Raji (cell line): ENCODE results near the gene BICDL1.
A peak's percentile ranks its signal among the peaks of the same experiment; 100 is the strongest.

Experiments used
- POLR2A ChIP-seq: IDR thresholded peaks from 2 replicates; pipeline ENCODE4 v1.6.1; 2011; ENCODE audit warnings: low read depth, low read length, control low read depth; ENCODE audit not compliant: insufficient read depth

Gene BICDL1

DNA sequence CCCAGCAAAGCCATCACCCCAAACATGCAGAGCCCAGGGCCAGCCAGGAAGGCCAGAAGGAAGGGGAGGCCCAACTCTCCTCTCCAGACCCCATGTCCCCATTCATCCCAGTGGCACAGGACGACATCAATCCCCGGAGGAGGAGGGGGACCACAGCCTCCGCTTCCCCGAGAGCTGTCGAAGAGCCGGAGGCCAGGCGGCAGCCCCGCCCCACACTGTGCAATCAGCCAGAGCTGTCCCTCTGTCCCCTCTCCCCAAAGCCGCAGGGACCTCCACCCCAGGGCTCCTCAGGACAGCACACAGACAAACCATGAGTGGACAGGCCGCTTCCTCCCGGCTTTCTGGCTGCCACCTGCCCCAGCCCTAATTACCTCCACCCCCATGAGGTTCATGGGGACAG lies 110.7 kb downstream of the BICDL1 start:
- TF ChIP-seq POLR2A: no peak

DNA sequence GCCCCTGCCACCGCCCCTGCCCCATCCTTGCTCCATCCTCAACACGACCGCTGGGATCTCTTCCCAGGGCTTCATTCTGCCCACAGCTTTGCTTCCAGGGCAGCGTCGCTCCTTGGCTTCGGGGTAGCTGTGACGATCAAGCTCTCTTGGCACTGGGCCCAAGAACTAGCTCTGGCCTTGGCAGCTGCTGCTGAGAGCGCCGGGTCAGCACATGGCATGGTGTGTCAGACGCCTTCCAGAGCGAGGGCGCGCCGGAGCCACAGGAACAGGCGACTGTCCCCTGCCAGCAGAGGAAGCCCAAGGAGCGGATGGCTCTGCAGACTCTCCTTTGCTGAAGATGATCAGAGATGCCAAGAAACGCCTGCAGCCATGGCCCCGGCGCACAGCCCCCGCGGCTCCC lies 111.6 kb downstream of the BICDL1 start:
- TF ChIP-seq POLR2A: no peak

DNA sequence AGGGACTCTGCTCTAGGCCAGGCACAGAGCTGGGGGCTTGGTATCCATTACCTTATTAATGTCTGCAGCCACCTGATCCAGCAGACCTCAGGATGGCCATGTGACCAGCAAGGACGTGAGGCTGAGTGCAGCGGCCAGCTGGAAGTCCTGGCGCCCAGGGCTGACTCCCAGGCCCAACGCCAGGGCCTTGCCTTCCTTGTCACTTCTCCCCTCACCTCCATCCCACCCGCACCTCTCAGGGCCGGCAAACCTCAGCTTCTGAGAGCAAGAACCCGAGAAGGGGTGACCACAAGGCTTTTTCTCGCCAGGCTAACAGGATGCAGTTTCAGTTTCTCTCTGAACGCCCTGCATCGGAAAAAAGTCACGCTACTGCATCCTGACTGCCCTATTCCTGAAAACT lies 112.1 kb downstream of the BICDL1 start:
- no peak for TF ChIP-seq POLR2A

- TF ChIP-seq POLR2A: no peak
Measured at GRCh38 chr12:120101617-120102016, 112.6 kb downstream of the BICDL1 start.

GRCh38 chr12:120102189-120103043 lies 113.4 kb downstream of the BICDL1 start:
- no peak for TF ChIP-seq POLR2A

DNA sequence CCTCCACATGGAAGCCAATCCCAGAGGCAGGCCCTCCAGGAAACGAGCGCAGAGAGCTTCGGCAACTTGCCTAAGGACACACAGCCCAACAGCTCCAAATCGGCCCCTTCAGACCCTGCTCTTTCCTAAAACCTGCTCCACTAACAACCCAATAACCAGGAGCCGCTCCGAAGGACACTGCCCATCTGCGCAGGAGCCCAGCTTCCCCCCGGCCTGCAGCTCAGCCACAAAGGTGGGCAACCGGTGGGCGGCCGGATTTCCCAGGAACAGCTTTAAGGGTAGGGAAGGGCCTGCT lies 114.0 kb downstream of the BICDL1 start:
- no peak for TF ChIP-seq POLR2A

DNA sequence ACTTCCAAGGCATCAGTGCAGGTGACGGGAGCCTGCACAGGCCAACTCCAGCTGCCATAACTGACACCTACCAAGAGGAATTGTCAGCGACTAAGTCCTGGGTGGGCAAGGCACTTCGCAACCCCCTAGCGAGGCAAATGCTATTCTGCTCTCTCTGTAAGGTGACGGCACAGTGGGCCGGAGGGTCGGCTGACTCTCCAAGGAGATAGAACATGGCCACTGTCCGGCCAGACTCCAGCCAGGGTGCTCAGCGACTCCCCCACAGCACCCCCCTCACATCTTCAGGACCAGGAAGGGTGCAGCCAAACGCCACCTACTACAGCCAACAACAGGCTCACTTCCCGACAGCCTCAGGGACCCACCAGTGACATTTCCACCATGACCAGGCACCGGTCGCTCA lies 114.3 kb downstream of the BICDL1 start:
- TF ChIP-seq POLR2A: no peak

DNA sequence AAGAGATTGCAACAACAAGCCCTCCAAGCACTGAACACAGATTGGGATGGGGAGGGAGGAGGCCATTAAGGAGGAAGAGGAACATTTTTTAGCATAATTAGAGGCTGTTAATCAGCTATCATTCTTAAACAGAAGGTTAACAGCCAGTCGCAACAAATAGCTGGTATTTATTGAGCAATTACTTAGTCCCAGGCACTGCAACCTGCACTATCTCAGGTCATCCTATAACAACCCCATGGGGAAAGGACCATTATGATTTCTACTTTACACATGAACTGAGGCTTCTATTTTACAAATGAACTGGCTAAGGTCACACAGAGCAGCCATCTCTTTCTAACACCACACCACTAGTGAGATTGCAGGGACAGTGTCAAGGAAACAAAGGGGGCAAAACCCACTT lies 117.1 kb downstream of the BICDL1 start:
- TF ChIP-seq POLR2A: no peak

DNA sequence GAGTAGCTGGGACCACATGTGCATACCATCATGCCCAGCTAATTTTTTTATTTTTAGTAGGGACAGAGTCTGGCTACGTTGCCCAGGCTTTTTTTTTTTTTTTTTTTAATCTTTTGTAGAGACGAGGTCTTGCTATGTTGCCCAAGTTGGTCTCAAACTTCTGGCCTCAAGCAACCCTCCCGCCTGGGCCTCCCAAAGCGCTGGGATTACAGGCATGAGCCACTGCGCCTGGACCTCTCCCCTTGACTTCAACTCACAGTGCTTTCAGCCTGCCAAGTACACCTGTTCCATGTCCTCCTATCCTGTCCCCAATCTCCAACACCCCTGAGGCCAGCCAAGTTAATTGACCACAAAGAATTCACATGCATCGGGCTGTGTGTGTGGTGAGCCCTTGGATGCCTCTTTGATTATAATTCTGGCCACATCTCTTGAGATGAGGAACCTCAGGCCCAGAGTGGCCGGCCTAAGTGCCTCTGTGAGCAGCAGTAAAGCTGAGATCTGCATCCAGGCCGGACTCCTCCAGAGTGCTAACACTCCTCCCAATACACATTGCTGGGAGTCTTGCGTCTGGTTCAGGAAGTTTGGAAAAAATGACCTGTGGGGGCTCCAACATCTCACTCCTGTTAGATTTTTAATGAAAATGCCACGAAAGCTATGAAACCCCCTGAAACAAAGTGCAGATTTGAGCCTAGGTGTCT lies 120.7 kb downstream of the BICDL1 start:
- TF ChIP-seq POLR2A: no peak

- TF ChIP-seq POLR2A: no peak
Measured at GRCh38 chr12:120110550-120111501, 121.8 kb downstream of the BICDL1 start.

- TF ChIP-seq POLR2A: no peak
Measured at GRCh38 chr12:120115066-120115465, 126.0 kb downstream of the BICDL1 start.

- no peak for TF ChIP-seq POLR2A
Measured at GRCh38 chr12:120115692-120116440, 126.8 kb downstream of the BICDL1 start.

- no peak for TF ChIP-seq POLR2A
Measured at GRCh38 chr12:120116441-120116791, 127.4 kb downstream of the BICDL1 start, which contains the start of gene RAB35. Gene RAB35 (minus strand): TSS chr12:120116753. CDS start chr12:120116650, 103 bp downstream.

GRCh38 chr12:120116792-120117651 lies 128.0 kb downstream of the BICDL1 start:
- peak; percentile 90 for TF ChIP-seq POLR2A
